Upper lobe of left lung (tissue), 6 donors: Measurements from ENCODE around the gene COL9A3. TPM values are rescaled to one million over a fixed set of nuclear protein-coding genes. Genes with fewer than 3 reads are reported as not detected.

Experiments used
- ATAC-seq, 2 donors: fragments of 200-7000 bp; cut with Tn5 transposase; one replicate each; pipeline ENCODE4 v1.9.1; 2022; ENCODE audit warnings: mild to moderate bottlenecking in 2 of 2, moderate library complexity in 2 of 2; ENCODE audit not compliant: low FRiP score in 2 of 2
- DNase-seq, 2 donors: peaks; one replicate each; pipeline ENCODE4 v3.0.0-alpha.2; 2019 to 2020
- H3K27ac ChIP-seq, 4 donors: fragments of 200-600 bp; sonication (generic); one replicate each; pipeline ENCODE4 v1.5.1; 2016 to 2019
- H3K27me3 ChIP-seq, 4 donors: fragments of 200-600 bp; sonication (generic); one replicate each; pipeline ENCODE4 v1.5.1; 2017 to 2019
- H3K36me3 ChIP-seq, 4 donors: fragments of 200-600 bp; sonication (generic); one replicate each; pipeline ENCODE4 v1.5.1; 2016 to 2019
- H3K4me1 ChIP-seq, 4 donors: fragments of 200-600 bp; sonication (generic); one replicate each; pipeline ENCODE4 v1.5.1; 2018 to 2019
- H3K4me3 ChIP-seq, 4 donors: fragments of 200-600 bp; sonication (generic); one replicate each; pipeline ENCODE4 v1.5.1; 2017 to 2019; ENCODE audit warnings: mild to moderate bottlenecking in 2 of 4, moderate library complexity in 1 of 4
- H3K9me3 ChIP-seq, 4 donors: fragments of 200-600 bp; sonication (generic); one replicate each; pipeline ENCODE4 v1.5.1; 2018 to 2019
- EP300 ChIP-seq, 4 donors: sonication (generic); formaldehyde crosslinking; IDR thresholded peaks; one replicate each; pipeline ENCODE4 v1.5.1; 2017; ENCODE audit warnings: antibody characterized with exemption in 4 of 4, control low read depth in 2 of 4
- POLR2A ChIP-seq, 4 donors: fragments of 450-650 bp; IDR thresholded peaks; one replicate each; pipeline ENCODE4 v1.5.1; 2016 to 2017; ENCODE audit warnings: antibody characterized with exemption in 4 of 4, mild to moderate bottlenecking in 2 of 4
- POLR2AphosphoS5 ChIP-seq, 2 donors: sonication (generic); formaldehyde crosslinking; IDR thresholded peaks; one replicate each; pipeline ENCODE4 v1.5.1; 2017; ENCODE audit warnings: antibody characterized with exemption in 2 of 2
- WGBS, 2 donors: methylation state at CpG; one replicate each; pipeline ENCODE4 v1.1.5; 2017 to 2018; 5-methylcytosine and 5-hydroxymethylcytosine counted together
- total RNA-seq, 6 donors: library from RNA; depleted of rRNA in 4 of 6; stranded (reverse); fragments of >200 nt in 4 of 6; gene quantifications; one replicate each; pipeline versions ENCODE4 v1.1.0 to v1.2.1, GENCODE V29; 2016 to 2021
- TF ChIP-seq, protein P1 (sequence below), 6 experiments: fragments of 450-650 bp in 4 of 6; fragments of 200-600 bp in 2 of 6; sonication (generic) in 2 of 6; IDR thresholded peaks; one replicate each; pipeline ENCODE4 v1.5.1; 2016 to 2019; ENCODE audit warnings: antibody characterized with exemption in 6 of 6
- donor health status: DM: no; HTN: no; CAD: no; lungs with moderate emphysema.
- donor health status: DM: no; HTN: yes; CAD: no; lungs with severe emphysema.

Gene COL9A3
- total RNA-seq, 6 donors from 2014 or later, result 0.57 to 8.4 (median 2.1) TPM; not detected in 1

DNA sequence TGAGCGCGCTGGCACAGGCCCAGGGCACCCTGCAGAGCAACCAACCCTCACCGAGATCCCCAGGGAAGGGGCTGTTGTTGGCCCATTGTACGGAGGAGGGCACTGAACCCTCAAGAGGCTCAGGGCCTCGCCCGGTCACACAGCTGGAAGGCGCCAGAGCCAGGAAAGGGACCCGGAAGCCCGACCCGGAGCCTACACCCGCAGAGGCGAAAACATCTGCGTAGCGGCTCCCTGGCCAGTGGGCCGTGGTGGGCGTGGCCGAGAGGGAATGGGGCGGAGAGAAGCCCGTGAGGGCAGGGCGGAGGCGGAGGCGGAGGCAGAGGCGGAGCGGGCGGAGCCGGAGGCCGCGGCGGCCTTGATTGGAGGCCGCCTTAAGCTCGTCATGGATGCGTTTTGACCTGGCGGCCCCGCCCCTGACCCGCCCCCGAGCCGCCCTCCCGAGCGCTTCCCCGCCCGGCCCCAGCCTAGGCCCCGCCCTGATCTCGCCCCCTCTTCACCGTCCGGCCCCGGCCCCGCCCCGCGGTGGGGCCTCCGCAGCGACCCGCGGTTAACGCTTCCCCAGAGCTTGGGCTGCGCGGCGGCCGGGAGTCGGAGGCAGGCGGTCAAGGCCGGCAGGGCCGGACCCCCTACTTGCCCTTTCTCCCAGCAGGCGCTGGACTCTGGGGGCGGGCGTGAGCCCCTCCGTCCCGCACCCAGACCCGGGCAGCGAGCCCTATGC lies 22.7 kb upstream of the COL9A3 start:
- Histone ChIP-seq H3K27me3 (no peaks in the 10 kb centered on the region), H3K4me3 (peak overlapping the region; percentile 29 to 82 (median 80)), H3K4me1 (peaks cover 19 to 40% (median 31%) of the 10 kb centered on the region in 4 donors), H3K36me3 (peaks cover 0 to 14% (median 7%) of the 10 kb centered on the region in 4 donors), H3K9me3 (no peaks in the 10 kb centered on the region), H3K27ac (peak overlapping the region; percentile 92 to 97 (median 94))
- ATAC-seq, result peak; percentile 94 to 97
- TF ChIP-seq POLR2A (IDR thresholded peaks at IDR 0.05), result peak; percentile 12 to 91 (median 72)
- TF ChIP-seq, protein P1, sequence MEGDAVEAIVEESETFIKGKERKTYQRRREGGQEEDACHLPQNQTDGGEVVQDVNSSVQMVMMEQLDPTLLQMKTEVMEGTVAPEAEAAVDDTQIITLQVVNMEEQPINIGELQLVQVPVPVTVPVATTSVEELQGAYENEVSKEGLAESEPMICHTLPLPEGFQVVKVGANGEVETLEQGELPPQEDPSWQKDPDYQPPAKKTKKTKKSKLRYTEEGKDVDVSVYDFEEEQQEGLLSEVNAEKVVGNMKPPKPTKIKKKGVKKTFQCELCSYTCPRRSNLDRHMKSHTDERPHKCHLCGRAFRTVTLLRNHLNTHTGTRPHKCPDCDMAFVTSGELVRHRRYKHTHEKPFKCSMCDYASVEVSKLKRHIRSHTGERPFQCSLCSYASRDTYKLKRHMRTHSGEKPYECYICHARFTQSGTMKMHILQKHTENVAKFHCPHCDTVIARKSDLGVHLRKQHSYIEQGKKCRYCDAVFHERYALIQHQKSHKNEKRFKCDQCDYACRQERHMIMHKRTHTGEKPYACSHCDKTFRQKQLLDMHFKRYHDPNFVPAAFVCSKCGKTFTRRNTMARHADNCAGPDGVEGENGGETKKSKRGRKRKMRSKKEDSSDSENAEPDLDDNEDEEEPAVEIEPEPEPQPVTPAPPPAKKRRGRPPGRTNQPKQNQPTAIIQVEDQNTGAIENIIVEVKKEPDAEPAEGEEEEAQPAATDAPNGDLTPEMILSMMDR (IDR thresholded peaks at IDR 0.05), result peak in 2 of 6 experiments; percentile 2 to 10
- peak; percentile 54 to 89 for TF ChIP-seq POLR2AphosphoS5 (IDR thresholded peaks at IDR 0.05)
- no peak for TF ChIP-seq EP300 (IDR thresholded peaks at IDR 0.05)
- WGBS, 2 donors, result 1% methylated on average over 15 to 29 of the region's 69 CpGs
- peak; percentile 96 to 99 for DNase-seq

DNA sequence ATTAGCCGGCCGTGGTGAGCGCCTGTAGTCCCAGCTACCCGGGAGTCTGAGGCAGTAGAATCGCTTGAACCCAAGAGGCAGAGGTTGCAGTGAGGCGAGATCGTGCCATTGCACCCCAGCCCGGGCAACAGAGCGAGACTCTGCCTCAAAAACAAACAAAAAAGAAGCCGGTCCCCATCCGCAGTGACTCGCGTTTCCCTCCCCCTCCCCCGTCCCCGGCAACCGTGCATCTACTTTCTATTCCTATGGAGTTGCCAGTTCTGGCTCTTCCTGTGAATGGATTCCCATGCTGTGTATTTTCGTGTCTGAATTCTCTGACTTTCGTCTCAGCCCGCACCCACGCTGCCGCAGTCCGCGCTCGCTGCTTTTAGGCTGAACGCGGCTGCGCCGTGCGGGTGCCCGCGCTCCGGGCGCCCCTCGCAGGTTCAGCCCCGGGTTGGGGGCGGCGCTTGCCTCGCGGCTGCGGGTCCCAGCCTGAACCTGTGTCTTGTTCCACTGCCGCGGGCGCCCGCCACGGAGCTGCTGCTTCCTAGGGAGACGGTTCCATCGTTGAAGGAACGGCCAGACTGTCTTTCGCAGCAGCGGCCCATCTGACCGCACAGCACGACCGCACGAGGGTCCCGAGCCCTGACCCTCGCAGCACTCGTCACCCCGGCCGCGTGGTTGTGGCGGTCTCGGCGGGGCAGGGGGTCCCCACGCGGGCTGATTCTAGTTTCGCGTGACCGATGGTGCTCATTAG lies 21.7 kb upstream of the COL9A3 start:
- peak in 1 of 2 donors; percentile 17 for ATAC-seq
- TF ChIP-seq, protein P1 (IDR thresholded peaks at IDR 0.05), result no peak
- TF ChIP-seq POLR2A (IDR thresholded peaks at IDR 0.05) (peak in 2 of 4 donors; percentile 16 to 34), POLR2AphosphoS5 (IDR thresholded peaks at IDR 0.05) (peak in 1 of 2 donors; percentile 9)
- 1% methylated on average over 59 to 60 of the region's 68 CpGs for WGBS, 2 donors
- peak; percentile 59 to 93 for DNase-seq
- Histone ChIP-seq H3K27me3 (no peaks in the 10 kb centered on the region), H3K4me3 (peak overlapping the region; percentile 67 to 82 (median 80)), H3K4me1 (peaks cover 19 to 40% (median 31%) of the 10 kb centered on the region in 4 donors), H3K27ac (peak overlapping the region; percentile 92 to 97 (median 94)), H3K36me3 (peaks cover 8 to 24% (median 17%) of the 10 kb centered on the region in 4 donors), H3K9me3 (no peaks in the 10 kb centered on the region)

DNA sequence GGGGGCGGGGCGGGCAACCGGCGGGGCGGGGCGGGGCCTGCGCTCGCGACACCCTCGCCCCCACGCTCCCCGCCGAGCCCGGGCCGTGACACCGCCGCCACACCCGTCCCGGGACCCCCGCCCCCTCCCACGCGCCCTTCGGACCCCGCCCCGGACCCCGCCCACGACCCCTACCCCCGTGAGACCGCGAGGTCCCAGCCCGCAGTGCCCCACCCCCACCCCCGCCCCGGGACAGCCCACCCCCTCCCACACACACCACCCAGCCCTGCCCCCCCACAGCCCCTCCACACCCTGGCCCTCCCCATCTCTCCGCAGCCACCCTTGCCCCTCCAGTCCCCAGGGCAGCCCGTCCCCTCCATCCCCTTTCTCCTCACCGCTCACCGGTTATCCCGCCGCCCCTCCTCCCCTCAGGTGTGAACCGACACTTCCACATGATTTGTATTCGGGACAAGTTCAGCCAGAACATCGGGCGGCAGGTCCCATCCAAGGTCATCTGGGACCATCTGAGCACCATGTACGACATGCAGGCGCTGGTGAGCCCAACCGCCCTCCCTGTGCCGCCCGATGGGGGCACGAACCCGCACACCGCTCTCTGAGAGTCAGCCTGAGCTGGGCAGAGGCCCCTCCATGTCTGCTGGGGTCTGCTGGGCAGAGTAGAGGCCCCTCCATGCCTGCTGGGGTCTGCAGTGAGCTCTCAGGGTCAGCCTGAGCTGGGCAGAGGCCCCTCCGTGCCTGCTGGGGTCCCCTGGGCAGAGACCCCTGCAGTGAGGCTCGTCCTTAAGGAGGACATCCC lies 20.0 kb upstream of the COL9A3 start:
- Histone ChIP-seq H3K27me3 (no peaks in the 10 kb centered on the region), H3K4me1 (peaks cover 15 to 36% (median 27%) of the 10 kb centered on the region in 4 donors), H3K4me3 (peak overlapping the region; percentile 38 to 82 (median 80)), H3K9me3 (no peaks in the 10 kb centered on the region), H3K27ac (peak overlapping the region; percentile 81 to 97 (median 94)), H3K36me3 (peaks cover 8 to 35% (median 23%) of the 10 kb centered on the region in 4 donors)
- TF ChIP-seq POLR2A (IDR thresholded peaks at IDR 0.05), result no peak
- TF ChIP-seq POLR2AphosphoS5 (IDR thresholded peaks at IDR 0.05), result no peak
- no peak for TF ChIP-seq EP300 (IDR thresholded peaks at IDR 0.05)
- TF ChIP-seq, protein P1 (IDR thresholded peaks at IDR 0.05), result no peak
- 43 to 45% methylated on average over 11 to 12 of the region's 53 CpGs for WGBS, 2 donors
- peak in 1 of 2 donors; percentile 73 for DNase-seq
- peak in 1 of 2 donors; percentile 23 for ATAC-seq

DNA sequence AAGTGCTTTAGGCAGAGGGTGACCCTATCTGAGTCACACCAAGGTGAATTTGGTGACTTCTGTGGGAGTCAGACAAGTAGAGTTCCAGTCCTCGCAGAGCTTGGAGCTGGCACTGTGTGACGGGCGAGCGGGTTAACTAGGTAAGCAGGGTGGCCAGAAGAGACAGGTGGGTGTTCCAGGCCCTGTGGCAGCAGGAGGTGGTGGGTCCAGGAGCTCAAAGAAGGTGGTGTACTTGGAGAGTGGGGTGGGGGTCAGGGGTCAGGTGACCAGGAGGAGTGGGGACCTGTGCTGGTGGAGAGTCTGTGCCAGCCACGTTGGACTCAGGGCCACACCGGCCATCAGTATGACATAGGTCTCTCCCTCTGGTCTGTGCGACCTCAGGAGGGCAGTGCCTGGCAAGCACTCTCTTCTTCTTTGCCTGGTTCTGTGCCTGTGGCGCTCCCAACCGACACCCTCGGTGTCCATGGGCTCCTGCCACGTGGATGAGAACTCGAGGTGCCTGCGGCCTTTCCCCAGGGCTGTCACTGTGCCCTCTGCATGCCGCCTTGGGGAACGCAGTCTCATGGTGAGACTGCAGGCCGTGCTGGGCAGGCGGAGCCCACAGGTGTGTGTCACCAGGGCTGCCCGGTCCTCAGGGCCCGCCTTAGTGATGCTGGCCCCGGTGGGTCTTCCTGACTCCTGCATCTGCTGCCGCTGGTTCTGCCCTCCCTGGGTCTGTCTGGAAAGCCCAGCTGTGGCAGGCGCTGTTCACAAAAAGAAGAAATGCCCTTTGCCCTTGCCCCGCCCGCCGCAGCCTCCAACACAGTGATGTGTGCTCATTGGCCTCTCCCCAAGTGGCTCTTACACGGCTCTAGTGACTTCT lies 18.9 kb upstream of the COL9A3 start:
- H3K4me1 ChIP-seq, result peaks cover 15 to 40% (median 27%) of the 10 kb centered on the region in 4 donors
- 87 to 89% methylated on average over 20 to 23 of the region's 26 CpGs for WGBS, 2 donors
- H3K27me3 ChIP-seq, result no peaks in the 10 kb centered on the region
- DNase-seq (peak in 1 of 2 donors; percentile 73), ATAC-seq (no peak)
- peak overlapping the region in 1 of 4 donors; percentile 95 for H3K27ac ChIP-seq
- TF ChIP-seq, protein P1 (IDR thresholded peaks at IDR 0.05), result no peak
- TF ChIP-seq POLR2A (IDR thresholded peaks at IDR 0.05) (no peak), EP300 (IDR thresholded peaks at IDR 0.05) (no peak), POLR2AphosphoS5 (IDR thresholded peaks at IDR 0.05) (no peak)
- H3K36me3 ChIP-seq, result peaks cover 8 to 35% (median 23%) of the 10 kb centered on the region in 4 donors
- no peak overlapping the region for H3K4me3 ChIP-seq
- H3K9me3 ChIP-seq, result no peaks in the 10 kb centered on the region
